Measurements from ENCODE around the gene TAGAP. TPM values are rescaled to one million over a fixed set of nuclear protein-coding genes. Genes with fewer than 3 reads are reported as not detected.

The TAGAP gene
- total RNA-seq, 1 donor from 2014 or later: 0.41 TPM

DNA sequence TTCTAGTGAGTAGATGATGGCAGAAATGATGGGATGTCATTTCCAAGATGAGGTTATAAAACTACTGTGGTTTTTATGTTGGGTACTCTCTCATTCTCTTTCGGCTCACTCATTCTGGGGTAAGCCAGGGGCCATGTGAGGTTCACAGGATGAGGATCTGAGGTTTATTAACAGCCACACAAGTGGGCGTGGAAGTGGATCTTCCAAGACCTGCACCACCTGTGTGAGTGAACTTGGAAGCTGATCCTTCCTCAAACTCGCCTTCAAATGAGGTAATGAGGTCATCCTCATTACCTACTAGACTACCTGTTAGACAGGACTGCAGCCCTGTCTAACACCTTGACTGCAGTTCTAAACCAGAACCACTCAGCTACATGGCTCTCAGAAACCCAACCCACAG, 45.1 kb upstream of the TAGAP start:
- Mint-ChIP-seq H3K27me3 (ENCODE audit: unreplicated experiment) (no peaks in the 10 kb centered on the region), H3K27ac (ENCODE audit: unreplicated experiment) (no peak overlapping the region), H3K4me3 (ENCODE audit: unreplicated experiment) (no peak overlapping the region), H3K9me3 (ENCODE audit: unreplicated experiment) (no peaks in the 10 kb centered on the region), H3K4me1 (ENCODE audit: unreplicated experiment) (no peaks in the 10 kb centered on the region), H3K36me3 (ENCODE audit: low read depth, unreplicated experiment) (no peaks in the 10 kb centered on the region)
- no peak for DNase-seq (ENCODE audit: low spot score)
- TF ChIP-seq, protein P1, sequence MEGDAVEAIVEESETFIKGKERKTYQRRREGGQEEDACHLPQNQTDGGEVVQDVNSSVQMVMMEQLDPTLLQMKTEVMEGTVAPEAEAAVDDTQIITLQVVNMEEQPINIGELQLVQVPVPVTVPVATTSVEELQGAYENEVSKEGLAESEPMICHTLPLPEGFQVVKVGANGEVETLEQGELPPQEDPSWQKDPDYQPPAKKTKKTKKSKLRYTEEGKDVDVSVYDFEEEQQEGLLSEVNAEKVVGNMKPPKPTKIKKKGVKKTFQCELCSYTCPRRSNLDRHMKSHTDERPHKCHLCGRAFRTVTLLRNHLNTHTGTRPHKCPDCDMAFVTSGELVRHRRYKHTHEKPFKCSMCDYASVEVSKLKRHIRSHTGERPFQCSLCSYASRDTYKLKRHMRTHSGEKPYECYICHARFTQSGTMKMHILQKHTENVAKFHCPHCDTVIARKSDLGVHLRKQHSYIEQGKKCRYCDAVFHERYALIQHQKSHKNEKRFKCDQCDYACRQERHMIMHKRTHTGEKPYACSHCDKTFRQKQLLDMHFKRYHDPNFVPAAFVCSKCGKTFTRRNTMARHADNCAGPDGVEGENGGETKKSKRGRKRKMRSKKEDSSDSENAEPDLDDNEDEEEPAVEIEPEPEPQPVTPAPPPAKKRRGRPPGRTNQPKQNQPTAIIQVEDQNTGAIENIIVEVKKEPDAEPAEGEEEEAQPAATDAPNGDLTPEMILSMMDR (IDR thresholded peaks at IDR 0.05; ENCODE audit: unreplicated experiment): no peak

DNA sequence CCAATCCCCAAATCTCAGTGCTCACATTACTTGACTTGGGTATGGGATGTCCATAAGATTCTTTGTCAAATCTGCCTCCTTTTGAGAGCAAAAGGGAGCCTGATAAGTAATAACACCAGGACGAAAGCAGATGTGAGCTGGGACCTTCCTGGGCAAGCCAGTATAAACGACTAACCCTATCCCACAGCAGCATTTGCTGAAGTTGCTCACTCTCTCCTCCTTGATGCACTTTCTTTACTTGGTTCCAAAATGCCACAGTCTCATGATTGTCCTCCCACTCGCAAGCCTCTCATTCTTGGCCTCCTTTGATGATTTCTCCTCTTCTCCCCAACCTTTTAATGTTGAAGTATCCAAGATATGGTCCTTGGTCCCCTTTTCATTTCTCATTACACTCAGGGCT, 44.7 kb upstream of the TAGAP start:
- no peaks in the 10 kb centered on the region for H3K27me3 Mint-ChIP-seq (ENCODE audit: unreplicated experiment)
- DNase-seq (ENCODE audit: low spot score): no peak
- no peaks in the 10 kb centered on the region for H3K4me1 Mint-ChIP-seq (ENCODE audit: unreplicated experiment)
- TF ChIP-seq, protein P1 (IDR thresholded peaks at IDR 0.05; ENCODE audit: unreplicated experiment): no peak
- H3K9me3 Mint-ChIP-seq (ENCODE audit: unreplicated experiment): no peaks in the 10 kb centered on the region
- no peaks in the 10 kb centered on the region for H3K36me3 Mint-ChIP-seq (ENCODE audit: low read depth, unreplicated experiment)
- no peak overlapping the region for H3K27ac Mint-ChIP-seq (ENCODE audit: unreplicated experiment)
- H3K4me3 Mint-ChIP-seq (ENCODE audit: unreplicated experiment): no peak overlapping the region

DNA sequence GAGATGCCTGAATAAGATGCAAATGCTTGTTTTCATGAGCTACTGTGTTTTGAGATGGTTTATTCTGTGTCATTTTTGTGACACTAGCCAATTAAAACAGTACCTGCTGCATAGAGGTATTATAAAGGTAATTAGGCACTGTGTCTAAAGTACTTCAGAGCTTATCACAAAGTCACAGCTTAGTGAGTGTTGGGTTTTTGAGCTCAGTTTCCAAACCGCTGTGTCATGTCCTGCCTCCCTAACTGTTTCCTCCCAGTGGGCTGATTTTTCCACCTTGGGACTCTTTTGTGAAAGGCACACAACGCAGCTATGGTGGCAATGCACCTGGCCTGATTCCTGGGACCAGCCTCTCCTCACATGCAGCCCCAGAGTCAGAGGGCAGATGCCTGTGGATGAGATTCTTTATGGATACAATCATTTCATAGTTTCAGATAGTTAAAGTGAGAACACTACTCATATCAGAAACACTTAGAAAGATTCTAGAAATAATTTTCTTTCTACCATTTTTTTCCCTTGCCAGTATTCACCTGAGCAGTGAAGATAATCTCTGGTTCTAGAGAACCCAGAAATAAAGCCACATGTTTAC, 41.3 kb upstream of the TAGAP start:
- no peak overlapping the region for H3K27ac Mint-ChIP-seq (ENCODE audit: unreplicated experiment)
- H3K4me1 Mint-ChIP-seq (ENCODE audit: unreplicated experiment): no peaks in the 10 kb centered on the region
- no peak overlapping the region for H3K4me3 Mint-ChIP-seq (ENCODE audit: unreplicated experiment)
- DNase-seq (ENCODE audit: low spot score): no peak
- no peaks in the 10 kb centered on the region for H3K9me3 Mint-ChIP-seq (ENCODE audit: unreplicated experiment)
- H3K36me3 Mint-ChIP-seq (ENCODE audit: low read depth, unreplicated experiment): no peaks in the 10 kb centered on the region
- no peaks in the 10 kb centered on the region for H3K27me3 Mint-ChIP-seq (ENCODE audit: unreplicated experiment)
- TF ChIP-seq, protein P1 (IDR thresholded peaks at IDR 0.05; ENCODE audit: unreplicated experiment): no peak

DNA sequence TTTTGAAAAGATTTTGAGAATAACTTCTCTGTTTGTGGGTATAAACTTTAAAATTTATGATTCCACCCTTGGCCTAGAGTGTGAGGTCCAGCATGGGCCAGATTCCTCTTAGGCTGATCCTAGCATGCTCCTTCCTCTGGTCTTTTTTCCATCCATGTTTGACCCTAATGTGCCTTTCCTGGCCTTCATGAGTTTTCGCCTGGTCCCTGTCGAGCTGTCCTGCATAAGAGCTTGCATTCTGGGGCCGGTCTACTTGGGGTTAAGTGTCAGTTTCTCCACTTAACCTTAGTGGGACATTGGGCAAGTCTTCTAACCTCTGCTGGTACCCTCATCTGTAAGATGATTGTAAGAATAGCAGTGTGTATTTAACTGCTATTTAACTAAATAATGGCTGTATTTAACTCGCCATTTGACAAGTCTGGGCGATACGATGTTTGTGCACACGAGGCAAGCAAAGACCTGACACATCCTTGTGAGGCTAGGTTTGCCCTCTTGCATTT, 40.7 kb upstream of the TAGAP start:
- H3K4me3 Mint-ChIP-seq (ENCODE audit: unreplicated experiment): no peak overlapping the region
- H3K36me3 Mint-ChIP-seq (ENCODE audit: low read depth, unreplicated experiment): no peaks in the 10 kb centered on the region
- H3K27me3 Mint-ChIP-seq (ENCODE audit: unreplicated experiment): no peaks in the 10 kb centered on the region
- TF ChIP-seq, protein P1 (IDR thresholded peaks at IDR 0.05; ENCODE audit: unreplicated experiment): no peak
- DNase-seq (ENCODE audit: low spot score): no peak
- H3K27ac Mint-ChIP-seq (ENCODE audit: unreplicated experiment): no peak overlapping the region
- no peaks in the 10 kb centered on the region for H3K9me3 Mint-ChIP-seq (ENCODE audit: unreplicated experiment)
- H3K4me1 Mint-ChIP-seq (ENCODE audit: unreplicated experiment): peaks cover 3% of the 10 kb centered on the region

DNA sequence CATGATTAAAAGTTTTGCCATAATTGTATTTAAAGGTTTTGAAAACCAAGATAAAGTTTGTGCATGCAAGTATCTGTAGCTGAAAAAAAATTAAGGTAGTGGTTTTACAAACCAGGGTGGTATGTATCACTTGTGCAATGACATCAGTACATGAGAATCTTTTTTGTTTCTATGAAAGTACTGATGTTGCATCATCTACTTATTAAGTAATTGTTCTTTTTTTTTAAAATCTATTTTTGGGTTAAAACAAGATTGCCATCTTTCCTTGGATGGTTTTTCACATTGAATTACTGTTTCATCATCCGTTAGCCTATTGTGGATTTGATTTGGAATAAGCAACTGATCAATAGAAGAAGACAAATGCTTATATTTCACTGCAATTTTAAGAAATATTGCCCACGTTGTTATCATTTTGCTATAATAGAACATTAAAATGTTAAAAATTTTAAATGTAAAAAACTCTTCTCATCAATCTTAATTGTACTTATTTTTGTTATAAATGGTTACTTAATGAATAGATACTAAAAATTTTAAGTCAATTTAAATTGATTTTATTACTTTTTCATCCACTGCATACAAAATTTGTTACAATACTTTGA, 39.8 kb upstream of the TAGAP start:
- Mint-ChIP-seq H3K27me3 (ENCODE audit: unreplicated experiment) (no peaks in the 10 kb centered on the region), H3K4me1 (ENCODE audit: unreplicated experiment) (peaks cover 5% of the 10 kb centered on the region), H3K4me3 (ENCODE audit: unreplicated experiment) (no peak overlapping the region), H3K9me3 (ENCODE audit: unreplicated experiment) (no peaks in the 10 kb centered on the region), H3K27ac (ENCODE audit: unreplicated experiment) (no peak overlapping the region), H3K36me3 (ENCODE audit: low read depth, unreplicated experiment) (no peaks in the 10 kb centered on the region)
- TF ChIP-seq, protein P1 (IDR thresholded peaks at IDR 0.05; ENCODE audit: unreplicated experiment): no peak
- no peak for DNase-seq (ENCODE audit: low spot score)
